CD14-positive monocyte (primary cell): ENCODE results near the gene BAHCC1. TPM values are rescaled to one million over a fixed set of nuclear protein-coding genes. Genes with fewer than 3 reads are reported as not detected.

ENCODE experiments used
- DNase-seq, 3 donors: peaks; one replicate each; pipeline ENCODE4 v3.0.0-alpha.2; 2011 to 2022
- H2AFZ ChIP-seq: 2 replicates; pipeline ENCODE4 v1.6.0; 2012; ENCODE audit warnings: mild to moderate bottlenecking, low read depth, low read length, inconsistent platforms; ENCODE audit not compliant: insufficient read depth, poor library complexity, severe bottlenecking
- H3K27ac ChIP-seq, 2 donors: 1 replicate in 1 of 2; 2 replicates in 1 of 2; pipeline ENCODE4 v1.5.1; 2012 to 2013; ENCODE audit warnings: low read length in 2 of 2, control low read depth in 1 of 2, inconsistent platforms in 1 of 2, low read depth in 1 of 2, mild to moderate bottlenecking in 1 of 2
- H3K27me3 ChIP-seq, 2 donors: one replicate each; pipeline versions ENCODE4 v1.6.0 to v1.6.1; 2011 to 2013; ENCODE audit warnings: low read length in 2 of 2; ENCODE audit not compliant: control insufficient read depth in 2 of 2, insufficient read depth in 2 of 2
- H3K36me3 ChIP-seq, 2 donors: replicated peaks in 1 of 2; 1 replicate in 1 of 2; 2 replicates in 1 of 2; pipeline versions ENCODE4 v1.5.1 to v1.6.1; 2012 to 2013; ENCODE audit warnings: low read length in 2 of 2, control low read depth in 1 of 2, inconsistent platforms in 1 of 2, mild to moderate bottlenecking in 1 of 2; ENCODE audit not compliant: insufficient read depth in 2 of 2, control insufficient read depth in 1 of 2
- H3K4me1 ChIP-seq, 2 donors: 1 replicate in 1 of 2; 2 replicates in 1 of 2; pipeline versions ENCODE4 v1.5.1 to v1.6.1; 2012 to 2013; ENCODE audit warnings: low read length in 2 of 2, control low read depth in 1 of 2, inconsistent platforms in 1 of 2, mild to moderate bottlenecking in 1 of 2, moderate library complexity in 1 of 2; ENCODE audit not compliant: insufficient read depth in 2 of 2, control insufficient read depth in 1 of 2
- H3K4me2 ChIP-seq: replicated peaks from 2 replicates; pipeline ENCODE3; 2012; ENCODE audit warnings: low read length, moderate library complexity, mild to moderate bottlenecking; ENCODE audit not compliant: poor library complexity, severe bottlenecking; ENCODE audit errors: extremely low read depth
- H3K4me3 ChIP-seq, 3 experiments: fragments of 200-600 bp in 1 of 3; sonication (generic) in 1 of 3; replicated peaks in 1 of 3; 1 replicate in 2 of 3; 2 replicates in 1 of 3; pipeline ENCODE4 v1.5.1; 2011 to 2013; ENCODE audit warnings: low read length in 3 of 3, mild to moderate bottlenecking in 3 of 3, control low read depth in 2 of 3, low read depth in 2 of 3, inconsistent platforms in 1 of 3, moderate library complexity in 1 of 3
- H3K79me2 ChIP-seq: 2 replicates; pipeline ENCODE4 v1.6.0; 2012; ENCODE audit warnings: mild to moderate bottlenecking, control low read depth, inconsistent platforms, low read length, moderate library complexity; ENCODE audit not compliant: insufficient read depth
- H3K9ac ChIP-seq: 2 replicates; pipeline ENCODE4 v1.6.0; 2017; ENCODE audit warnings: low read length, mild to moderate bottlenecking; ENCODE audit not compliant: insufficient read depth, poor library complexity, severe bottlenecking
- H3K9me3 ChIP-seq, 2 donors: replicated peaks in 1 of 2; 1 replicate in 1 of 2; 2 replicates in 1 of 2; pipeline versions ENCODE4 v1.5.1 to v1.6.1; 2012 to 2013; ENCODE audit warnings: low read length in 2 of 2, control low read depth in 1 of 2; ENCODE audit not compliant: control insufficient read depth in 1 of 2, insufficient read depth in 1 of 2
- H4K20me1 ChIP-seq: 2 replicates; pipeline ENCODE4 v1.6.0; 2012; ENCODE audit warnings: mild to moderate bottlenecking, low read length, control low read depth, moderate library complexity; ENCODE audit not compliant: insufficient read depth
- H3K27ac Mint-ChIP-seq, 7 donors: one replicate each; pipeline ENCODE4 v1.8.0; 2020; ENCODE audit warnings: mild to moderate bottlenecking in 7 of 7, mixed read lengths in 7 of 7, moderate library complexity in 6 of 7, inconsistent platforms in 2 of 7
- H3K27me3 Mint-ChIP-seq, 3 donors: one replicate each; pipeline ENCODE4 v1.8.0; 2021 to 2022; ENCODE audit warnings: low read depth in 3 of 3, mild to moderate bottlenecking in 3 of 3, mixed read lengths in 3 of 3, moderate library complexity in 3 of 3, inconsistent platforms in 1 of 3
- H3K36me3 Mint-ChIP-seq, 2 donors: one replicate each; pipeline ENCODE4 v1.8.0; 2020; ENCODE audit warnings: mixed read lengths in 2 of 2, inconsistent platforms in 1 of 2, mild to moderate bottlenecking in 1 of 2
- H3K4me1 Mint-ChIP-seq: one replicate; pipeline ENCODE4 v1.8.0; 2020; ENCODE audit warnings: mild to moderate bottlenecking, mixed read lengths
- H3K4me3 Mint-ChIP-seq, 2 donors: one replicate each; pipeline ENCODE4 v1.8.0; 2020; ENCODE audit warnings: mild to moderate bottlenecking in 2 of 2, mixed read lengths in 2 of 2, moderate library complexity in 1 of 2
- H3K9me3 Mint-ChIP-seq, 7 donors: one replicate each; pipeline ENCODE4 v1.8.0; 2020 to 2022; ENCODE audit warnings: mixed read lengths in 7 of 7, mild to moderate bottlenecking in 6 of 7, moderate library complexity in 6 of 7, inconsistent platforms in 2 of 7
- WGBS: methylation state at CpG from one replicate; pipeline ENCODE4 v1.1.5; 2013; ENCODE audit warnings: missing lambda C conversion rate; ENCODE audit not compliant: insufficient coverage; 5-methylcytosine and 5-hydroxymethylcytosine counted together
- intact Hi-C, 2 donors: fragments of 100-400 bp; cut with micrococcal nuclease; formaldehyde crosslinking; loops; one replicate each; pipeline versions ENCODE4 v1.15.0 to v1.15.1; 2023
- polyA plus RNA-seq, 3 donors: library from polyadenylated mRNA; depleted of rRNA in 1 of 3; unstranded in 2 of 3; stranded (reverse) in 1 of 3; fragments of 300-500 nt in 2 of 3; fragments of >200 nt in 1 of 3; fragmentation: Illumina TruSeq in 2 of 3; gene quantifications; 1 replicate in 2 of 3; 2 replicates in 1 of 3; pipeline ENCODE4 v1.2.3, GENCODE V29; 2012 to 2021
- TF ChIP-seq, protein P1 (sequence below): fragments of 200-600 bp; IDR thresholded peaks from one replicate; pipeline ENCODE4 v1.8.0; 2022; ENCODE audit warnings: antibody characterized with exemption, mild to moderate bottlenecking

The BAHCC1 gene
- polyA plus RNA-seq, 3 donors: 0.11 to 8.8 (median 0.27) TPM

GRCh38 chr17:81419886-81420768 is 24.9 kb downstream of the BAHCC1 start:
- no peak overlapping the region for H2AFZ ChIP-seq
- H3K79me2 ChIP-seq: peaks cover 48% of the 10 kb centered on the region
- Mint-ChIP-seq H3K36me3 (peaks cover 0 to 6% of the 10 kb centered on the region in 2 donors), H3K4me3 (no peak overlapping the region), H3K27ac (no peak overlapping the region), H3K27me3 (peaks cover 4 to 13% (median 7%) of the 10 kb centered on the region in 3 donors), H3K4me1 (peaks cover 17% of the 10 kb centered on the region), H3K9me3 (peaks cover 0 to 2% (median 0%) of the 10 kb centered on the region in 7 donors)
- H3K9me3 ChIP-seq: no peaks in the 10 kb centered on the region
- peaks cover 5% of the 10 kb centered on the region for H4K20me1 ChIP-seq
- H3K4me1 ChIP-seq: peaks cover 23 to 34% of the 10 kb centered on the region in 2 donors
- no peak overlapping the region for H3K4me3 ChIP-seq
- WGBS: 81% methylated on average over 28 of the region's 28 CpGs
- H3K9ac ChIP-seq: no peak overlapping the region
- TF ChIP-seq, protein P1, sequence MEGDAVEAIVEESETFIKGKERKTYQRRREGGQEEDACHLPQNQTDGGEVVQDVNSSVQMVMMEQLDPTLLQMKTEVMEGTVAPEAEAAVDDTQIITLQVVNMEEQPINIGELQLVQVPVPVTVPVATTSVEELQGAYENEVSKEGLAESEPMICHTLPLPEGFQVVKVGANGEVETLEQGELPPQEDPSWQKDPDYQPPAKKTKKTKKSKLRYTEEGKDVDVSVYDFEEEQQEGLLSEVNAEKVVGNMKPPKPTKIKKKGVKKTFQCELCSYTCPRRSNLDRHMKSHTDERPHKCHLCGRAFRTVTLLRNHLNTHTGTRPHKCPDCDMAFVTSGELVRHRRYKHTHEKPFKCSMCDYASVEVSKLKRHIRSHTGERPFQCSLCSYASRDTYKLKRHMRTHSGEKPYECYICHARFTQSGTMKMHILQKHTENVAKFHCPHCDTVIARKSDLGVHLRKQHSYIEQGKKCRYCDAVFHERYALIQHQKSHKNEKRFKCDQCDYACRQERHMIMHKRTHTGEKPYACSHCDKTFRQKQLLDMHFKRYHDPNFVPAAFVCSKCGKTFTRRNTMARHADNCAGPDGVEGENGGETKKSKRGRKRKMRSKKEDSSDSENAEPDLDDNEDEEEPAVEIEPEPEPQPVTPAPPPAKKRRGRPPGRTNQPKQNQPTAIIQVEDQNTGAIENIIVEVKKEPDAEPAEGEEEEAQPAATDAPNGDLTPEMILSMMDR: no peak
- no peak for DNase-seq
- peak overlapping the region; percentile 59 for H3K4me2 ChIP-seq
- no peak overlapping the region for H3K27ac ChIP-seq
- H3K27me3 ChIP-seq: no peaks in the 10 kb centered on the region
- intact Hi-C loops: no loop called here
- no peaks in the 10 kb centered on the region for H3K36me3 ChIP-seq

DNA sequence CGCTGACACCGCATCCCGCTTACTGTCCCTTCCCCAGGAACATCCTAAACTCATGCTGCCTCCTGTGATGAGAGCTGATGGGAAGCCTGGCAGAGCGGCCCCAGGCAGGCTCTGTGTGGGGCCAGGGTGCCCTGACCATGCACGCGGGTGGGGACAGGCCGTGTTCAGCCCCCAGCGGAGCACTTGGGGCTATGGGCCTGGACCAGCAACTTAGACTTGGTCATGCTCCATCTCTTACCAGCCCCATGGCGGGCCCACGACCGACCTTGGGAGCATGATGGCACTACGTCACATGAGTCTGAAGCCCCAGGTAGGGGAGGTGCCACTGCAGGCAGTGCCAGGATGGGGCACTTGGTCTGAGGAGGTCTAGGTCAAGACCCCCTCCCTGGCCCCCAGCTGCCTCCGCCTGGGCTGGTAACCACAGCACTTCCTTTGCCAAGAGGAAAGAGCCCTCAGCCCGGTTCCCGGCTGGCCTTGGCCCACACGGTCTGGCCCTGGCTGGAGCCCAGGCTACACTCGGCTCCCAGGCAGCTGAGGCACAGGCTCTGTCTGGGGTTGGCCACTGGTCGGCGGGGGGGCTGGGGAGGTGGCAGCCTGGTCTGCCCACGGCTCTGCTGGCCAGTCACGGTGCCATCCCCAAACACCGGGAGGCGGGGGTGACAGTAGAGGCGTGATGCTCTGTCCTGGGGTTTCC is 25.7 kb downstream of the BAHCC1 start:
- Histone ChIP-seq H3K4me3 (no peak overlapping the region), H3K4me1 (peaks cover 23 to 34% of the 10 kb centered on the region in 2 donors), H3K36me3 (no peaks in the 10 kb centered on the region), H3K27me3 (no peaks in the 10 kb centered on the region), H4K20me1 (peaks cover 5% of the 10 kb centered on the region), H3K79me2 (peaks cover 48% of the 10 kb centered on the region), H3K9me3 (no peaks in the 10 kb centered on the region), H3K4me2 (no peak overlapping the region), H2AFZ (no peak overlapping the region), H3K9ac (no peak overlapping the region), H3K27ac (no peak overlapping the region)
- Mint-ChIP-seq H3K9me3 (no peaks in the 10 kb centered on the region), H3K27me3 (peaks cover 4 to 13% (median 7%) of the 10 kb centered on the region in 3 donors), H3K36me3 (peaks cover 0 to 6% of the 10 kb centered on the region in 2 donors), H3K4me1 (peaks cover 17% of the 10 kb centered on the region), H3K27ac (no peak overlapping the region), H3K4me3 (no peak overlapping the region)
- DNase-seq: no peak
- TF ChIP-seq, protein P1: no peak
- WGBS: 61% methylated on average over 21 of the region's 24 CpGs
- intact Hi-C loops: no loop called here
